ENCODE results near the gene NDUFS5.

GRCh38 chr1:39050001-39050400 lies 23.9 kb downstream of the NDUFS5 start:
- TF ChIP-seq EP300 (IDR thresholded peaks at IDR 0.05; ENCODE audit: borderline replicate concordance), result no peak
- TF ChIP-seq, protein P1, sequence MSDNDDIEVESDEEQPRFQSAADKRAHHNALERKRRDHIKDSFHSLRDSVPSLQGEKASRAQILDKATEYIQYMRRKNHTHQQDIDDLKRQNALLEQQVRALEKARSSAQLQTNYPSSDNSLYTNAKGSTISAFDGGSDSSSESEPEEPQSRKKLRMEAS (IDR thresholded peaks at IDR 0.05), result no peak
- no peak for TF ChIP-seq YY1 (IDR thresholded peaks at IDR 0.05; ENCODE audit: low read depth)
- no peak for TF ChIP-seq EGR1 (IDR thresholded peaks at IDR 0.05)
- no peak for TF ChIP-seq TAF1 (IDR thresholded peaks at IDR 0.05; ENCODE audit: low read depth)
- TF ChIP-seq, protein P2, sequence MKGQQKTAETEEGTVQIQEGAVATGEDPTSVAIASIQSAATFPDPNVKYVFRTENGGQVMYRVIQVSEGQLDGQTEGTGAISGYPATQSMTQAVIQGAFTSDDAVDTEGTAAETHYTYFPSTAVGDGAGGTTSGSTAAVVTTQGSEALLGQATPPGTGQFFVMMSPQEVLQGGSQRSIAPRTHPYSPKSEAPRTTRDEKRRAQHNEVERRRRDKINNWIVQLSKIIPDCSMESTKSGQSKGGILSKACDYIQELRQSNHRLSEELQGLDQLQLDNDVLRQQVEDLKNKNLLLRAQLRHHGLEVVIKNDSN (IDR thresholded peaks at IDR 0.05), result no peak
- TF ChIP-seq TEAD4 (IDR thresholded peaks at IDR 0.05), result no peak
- no peak for TF ChIP-seq RAD21 (IDR thresholded peaks at IDR 0.05; ENCODE audit: low read depth)
- TF ChIP-seq REST (IDR thresholded peaks at IDR 0.05; ENCODE audit: low read depth), result no peak

Measured in Ishikawa (cell line).